Activated CD4-positive, alpha-beta memory T cell treated with anti-CD3 and anti-CD28 coated beads for 36 hours (primary cell): ENCODE data around the gene TUBGCP2. TPM values are rescaled to one million over a fixed set of nuclear protein-coding genes. Genes with fewer than 3 reads are reported as not detected.

ENCODE experiments used
- CTCF ChIA-PET: fragments of 350-600 bp; sonication (Branson Sonifier 250); formaldehyde crosslinking; loops from one replicate; lab custom pipeline; 2021; ENCODE audit warnings: antibody characterized with exemption, inconsistent platforms; lab: Charles Lee
- POLR2A ChIA-PET: fragments of 350-600 bp; sonication (Branson Sonifier 250); formaldehyde crosslinking; loops from one replicate; lab custom pipeline; 2021; ENCODE audit warnings: antibody characterized with exemption; lab: Charles Lee
- DNase-seq: peaks from one replicate; pipeline ENCODE4 v3.0.0-alpha.2; 2020
- H3K27ac Mint-ChIP-seq: one replicate; pipeline ENCODE4 v1.8.0; 2021; ENCODE audit warnings: mixed read lengths
- H3K27me3 Mint-ChIP-seq: one replicate; pipeline ENCODE4 v1.8.0; 2021; ENCODE audit warnings: mixed read lengths
- H3K36me3 Mint-ChIP-seq: one replicate; pipeline ENCODE4 v1.8.0; 2021; ENCODE audit warnings: mixed read lengths
- H3K4me1 Mint-ChIP-seq: one replicate; pipeline ENCODE4 v1.8.0; 2021; ENCODE audit warnings: low read depth, mixed read lengths
- H3K4me3 Mint-ChIP-seq: one replicate; pipeline ENCODE4 v1.8.0; 2021; ENCODE audit warnings: mild to moderate bottlenecking, mixed read lengths
- H3K9me3 Mint-ChIP-seq: one replicate; pipeline ENCODE4 v1.8.0; 2021; ENCODE audit warnings: mixed read lengths
- intact Hi-C: fragments of 100-400 bp; cut with micrococcal nuclease; formaldehyde crosslinking; loops from one replicate; pipeline ENCODE4 v1.15.1; 2023
- microRNA-seq: library from miRNA; unstranded; fragments of <30 nt; microRNA quantifications from one replicate; pipeline ENCODE4 v1.2.0, GENCODE V29; 2022; ENCODE audit warnings: borderline number of aligned reads, borderline microRNAs expressed, borderline replicate concordance
- total RNA-seq, 2 experiments: library from RNA; stranded (reverse); gene quantifications; one replicate each; pipeline ENCODE4 v1.2.3, GENCODE V29; 2021

Gene TUBGCP2
- total RNA-seq, 2 experiments from 2014 or later, result 54.5 to 59.1 TPM

DNA sequence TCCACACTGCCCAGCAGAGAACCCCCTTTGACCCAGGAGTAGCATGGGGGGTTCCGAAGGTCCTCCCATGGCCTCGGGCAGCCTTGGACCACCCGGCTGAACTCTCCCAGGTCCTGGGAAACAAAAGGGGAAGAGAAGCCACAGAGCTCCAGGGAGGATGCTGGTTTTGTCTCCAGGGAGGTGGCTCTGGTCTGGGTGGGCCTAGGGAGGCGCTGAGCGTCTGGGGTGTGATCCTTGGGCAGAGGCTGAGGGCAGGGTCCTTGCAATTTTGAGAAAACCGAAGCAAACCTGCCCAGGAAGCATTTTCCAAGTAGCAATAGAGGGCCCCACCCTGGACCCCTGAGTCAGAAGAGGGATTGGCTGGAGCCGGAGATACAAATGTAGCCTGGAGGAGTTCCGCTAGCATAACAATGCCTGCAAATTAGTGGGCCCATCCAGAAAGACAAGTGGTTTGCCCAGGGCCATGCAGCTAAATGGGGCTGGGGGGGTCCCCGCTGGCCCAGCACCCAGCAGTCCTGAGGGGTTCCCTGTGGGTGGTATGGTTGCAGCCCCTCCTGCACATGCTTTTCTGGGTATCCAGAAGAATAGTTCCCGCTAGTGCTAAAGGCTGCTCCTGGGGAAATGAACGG is 76.6 kb downstream of the TUBGCP2 start:
- no peak for DNase-seq
- Mint-ChIP-seq H3K4me1 (peaks cover 15% of the 10 kb centered on the region), H3K27me3 (peaks cover 48% of the 10 kb centered on the region), H3K9me3 (no peaks in the 10 kb centered on the region), H3K27ac (peak overlapping the region; percentile 51), H3K4me3 (no peak overlapping the region), H3K36me3 (no peaks in the 10 kb centered on the region)
- intact Hi-C loops, result no loop called here
- CTCF ChIA-PET, result no interaction called here
- POLR2A ChIA-PET, result no interaction called here

DNA sequence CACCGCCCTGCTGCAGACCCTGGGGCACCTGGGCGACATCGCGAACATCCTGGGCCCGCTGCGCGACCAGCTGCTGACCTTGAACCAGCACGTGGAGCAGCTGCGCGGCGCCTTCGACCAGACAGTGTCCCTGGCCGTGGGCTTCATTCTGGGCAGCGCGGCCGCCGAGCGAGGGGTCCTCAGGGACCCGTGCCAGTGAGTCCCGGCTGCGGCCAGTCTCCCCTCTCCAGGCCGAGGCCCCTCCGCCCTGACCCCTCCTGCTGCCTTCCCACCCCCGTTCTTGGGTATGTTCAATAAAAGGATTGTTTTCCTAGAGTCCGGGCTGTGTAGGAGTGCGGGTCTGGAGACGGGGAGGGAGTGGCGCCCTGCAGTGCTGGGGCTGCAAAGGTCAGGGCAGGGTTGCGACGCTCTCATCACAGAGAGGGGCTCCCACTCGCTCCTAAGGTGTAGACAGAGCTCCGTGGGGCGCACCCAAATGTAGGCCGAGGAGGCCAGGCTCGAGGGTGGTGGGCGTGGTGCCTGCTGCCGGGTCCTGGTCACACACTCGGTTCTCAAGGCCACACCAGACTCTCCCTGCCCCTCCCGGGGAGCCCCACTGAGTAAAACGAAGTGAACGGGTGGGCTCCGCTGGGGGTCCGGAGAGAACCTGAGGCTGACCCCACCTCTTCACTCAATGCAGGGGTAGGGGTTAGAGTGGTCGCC is 77.3 kb downstream of the TUBGCP2 start:
- POLR2A ChIA-PET, result no interaction called here
- H3K27ac Mint-ChIP-seq, result no peak overlapping the region

DNA sequence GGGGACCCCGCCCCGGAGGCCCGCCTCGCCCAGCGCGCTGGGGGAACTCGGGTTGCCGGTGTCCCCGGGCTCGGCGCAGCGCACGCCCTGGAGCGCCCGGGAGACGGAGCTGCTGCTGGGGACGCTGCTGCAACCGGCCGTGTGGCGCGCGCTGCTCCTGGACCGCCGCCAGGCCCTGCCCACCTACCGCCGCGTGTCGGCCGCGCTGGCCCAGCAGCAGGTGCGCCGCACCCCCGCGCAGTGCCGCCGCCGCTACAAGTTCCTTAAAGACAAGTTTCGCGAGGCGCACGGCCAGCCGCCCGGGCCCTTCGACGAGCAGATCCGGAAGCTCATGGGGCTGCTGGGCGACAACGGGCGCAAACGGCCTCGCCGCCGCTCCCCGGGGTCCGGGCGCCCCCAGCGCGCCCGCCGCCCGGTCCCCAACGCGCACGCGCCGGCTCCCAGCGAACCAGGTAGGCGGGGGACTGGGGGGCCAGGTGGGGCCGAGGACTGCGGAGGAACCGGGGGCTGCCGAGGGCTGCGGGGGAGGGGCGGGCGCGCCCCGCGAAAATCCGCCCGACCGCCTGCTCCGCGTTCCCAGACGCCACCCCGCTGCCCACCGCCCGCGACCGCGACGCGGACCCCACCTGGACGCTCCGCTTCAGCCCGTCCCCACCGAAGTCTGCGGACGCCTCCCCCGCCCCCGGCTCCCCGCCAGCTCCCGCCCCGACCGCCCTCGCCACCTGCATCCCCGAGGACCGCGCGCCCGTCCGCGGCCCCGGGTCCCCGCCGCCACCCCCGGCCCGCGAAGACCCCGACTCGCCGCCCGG is 78.1 kb downstream of the TUBGCP2 start:
- no peaks in the 10 kb centered on the region for H3K36me3 Mint-ChIP-seq
- H3K27ac Mint-ChIP-seq, result no peak overlapping the region
- intact Hi-C loops, result no loop called here
- peaks cover 58% of the 10 kb centered on the region for H3K27me3 Mint-ChIP-seq
- no peaks in the 10 kb centered on the region for H3K9me3 Mint-ChIP-seq
- no peak overlapping the region for H3K4me3 Mint-ChIP-seq
- no peak for DNase-seq
- ChIA-PET POLR2A (no interaction called here), CTCF (interaction anchor here (0.6 kb wide), 1 partner anchor 70 kb away, joined by 3 read pairs; no protein-coding TSS in a partner anchor)
- H3K4me1 Mint-ChIP-seq, result peaks cover 26% of the 10 kb centered on the region

More for the DNA sequence above, 77.3 kb downstream of the TUBGCP2 start:
- H3K4me1 Mint-ChIP-seq, result peaks cover 21% of the 10 kb centered on the region
- H3K4me3 Mint-ChIP-seq, result no peak overlapping the region
- intact Hi-C loops, result no loop called here
- no peaks in the 10 kb centered on the region for H3K36me3 Mint-ChIP-seq
- H3K27me3 Mint-ChIP-seq, result peaks cover 54% of the 10 kb centered on the region
- H3K9me3 Mint-ChIP-seq, result no peaks in the 10 kb centered on the region
- CTCF ChIA-PET, result no interaction called here
- no peak for DNase-seq

DNA sequence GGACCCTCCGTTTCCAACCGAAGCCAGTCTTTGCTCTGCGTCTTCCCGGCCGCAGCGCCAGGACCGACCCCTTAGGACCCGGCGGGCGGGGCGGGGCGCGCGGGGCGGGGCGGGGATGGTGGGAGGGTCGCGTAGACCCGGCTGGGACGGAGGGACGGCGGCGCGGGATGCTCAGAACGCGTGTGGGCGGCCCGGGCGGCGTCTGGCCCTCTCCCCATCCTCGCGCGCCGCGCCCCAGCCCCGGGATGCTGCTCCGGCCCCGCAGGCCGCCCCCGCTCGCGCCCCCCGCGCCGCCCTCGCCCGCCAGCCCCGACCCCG is 78.7 kb downstream of the TUBGCP2 start, which contains the start of gene UTF1:
TSS of gene UTF1 (plus strand) at position 174 of the 318 bp plus-strand sequence. CDS start at position 246, 72 bp downstream.
- Mint-ChIP-seq H3K4me1 (peaks cover 28% of the 10 kb centered on the region), H3K27ac (no peak within 1 kb of the TSS), H3K36me3 (no peaks in the 10 kb centered on the region), H3K4me3 (no peak within 1 kb of the TSS), H3K9me3 (no peaks in the 10 kb centered on the region), H3K27me3 (peaks cover 56% of the 10 kb centered on the region)
- intact Hi-C loops, result no loop called here
- POLR2A ChIA-PET, result no interaction called here
- CTCF ChIA-PET, result interaction anchor here (0.6 kb wide), 1 partner anchor 69 kb away, joined by 3 read pairs; no protein-coding TSS in a partner anchor
- DNase-seq, result no peak

DNA sequence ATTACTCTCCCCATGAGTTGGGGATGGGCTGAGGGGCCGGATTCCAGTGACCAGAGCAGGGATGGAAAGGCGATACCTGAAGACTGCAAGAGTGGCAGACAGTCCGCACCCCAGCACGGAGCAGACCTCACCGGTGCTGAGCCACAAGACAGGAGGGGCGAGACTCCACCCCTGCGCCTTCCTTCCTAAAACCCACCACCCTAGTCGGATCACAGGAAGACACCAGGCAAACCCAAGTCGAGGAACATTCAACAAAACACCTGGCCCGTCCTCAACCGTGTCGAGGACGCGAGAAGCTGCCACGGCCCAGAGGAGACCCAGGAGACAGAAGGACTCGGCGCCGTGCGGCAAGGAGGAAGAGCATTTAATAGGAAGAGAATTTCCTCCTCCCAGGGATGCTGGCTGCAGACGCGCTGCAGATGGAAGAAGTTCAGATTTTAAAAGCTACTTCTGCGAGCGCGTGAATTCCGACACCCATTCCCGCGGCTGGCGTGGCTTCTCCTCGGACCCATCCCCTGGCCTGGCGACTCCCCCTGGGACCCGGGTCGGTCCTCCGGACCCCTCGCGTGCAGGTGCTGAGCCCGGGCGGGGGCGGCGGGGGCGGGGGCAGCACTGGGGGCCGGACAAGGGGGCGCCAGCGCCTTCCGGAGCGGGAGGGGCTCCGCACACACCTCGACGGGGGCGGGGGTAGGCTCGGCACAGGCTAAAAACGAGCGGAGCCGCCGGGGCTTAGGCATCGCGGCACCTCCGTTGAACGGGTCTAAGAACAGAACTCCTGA is 79.2 kb downstream of the TUBGCP2 start:
- peaks cover 25% of the 10 kb centered on the region for H3K4me1 Mint-ChIP-seq
- H3K27ac Mint-ChIP-seq, result no peak overlapping the region
- DNase-seq, result no peak
- intact Hi-C loops, result no loop called here
- H3K9me3 Mint-ChIP-seq, result no peaks in the 10 kb centered on the region
- ChIA-PET CTCF (no interaction called here), POLR2A (no interaction called here)
- no peaks in the 10 kb centered on the region for H3K36me3 Mint-ChIP-seq
- H3K27me3 Mint-ChIP-seq, result peaks cover 56% of the 10 kb centered on the region
- H3K4me3 Mint-ChIP-seq, result no peak overlapping the region

Small RNA genes within 50 kb of the gene (microRNA-seq; reads per million reads assigned to microRNA genes)
- not detected for gene MIR202

Other genes starting within 250 kb of the TUBGCP2 start
- not detected for gene ADGRA1, start 220.9 kb downstream of the TUBGCP2 start, total RNA-seq
- gene KNDC1, start 148.7 kb downstream of the TUBGCP2 start, total RNA-seq, result under 1 TPM; 0.17 to 0.70 TPM
- not detected for gene UTF1, start 78.7 kb downstream of the TUBGCP2 start, total RNA-seq
- under 1 TPM; 0.07 to 0.12 TPM for gene VENTX, start 71.0 kb downstream of the TUBGCP2 start, total RNA-seq
- gene ADAM8, start 32.0 kb downstream of the TUBGCP2 start, total RNA-seq, result 100 to 1,000 TPM; 160 to 165 TPM
- gene ZNF511, start within 50 bp of the TUBGCP2 start, total RNA-seq, result 10 to 100 TPM; 48.7 to 51.5 TPM
- not detected for gene CALY, start 28.0 kb upstream of the TUBGCP2 start, total RNA-seq
- not detected for gene PRAP1, start 38.5 kb upstream of the TUBGCP2 start, total RNA-seq
- gene FUOM, start 49.1 kb upstream of the TUBGCP2 start, total RNA-seq, result 10 to 100 TPM; 46.5 to 49.8 TPM
- gene ECHS1, start 64.5 kb upstream of the TUBGCP2 start, total RNA-seq, result 10 to 100 TPM; 60.2 to 64.8 TPM
- gene PAOX, start 70.4 kb upstream of the TUBGCP2 start, total RNA-seq, result 1 to 10 TPM; 8.8 to 9.6 TPM
- gene MTG1, start 85.3 kb upstream of the TUBGCP2 start, total RNA-seq, result 10 to 100 TPM; 33.9 to 40.3 TPM
- not detected for gene SPRN, start 115.8 kb upstream of the TUBGCP2 start, total RNA-seq
- gene SCART1, start 145.1 kb upstream of the TUBGCP2 start, total RNA-seq, result 1 to 10 TPM; 5.4 to 6.2 TPM
- under 1 TPM; 0.46 to 0.86 TPM for gene CYP2E1, start 218.5 kb upstream of the TUBGCP2 start, total RNA-seq